ENCODE results near the gene LENG8. TPM values are rescaled to one million over a fixed set of nuclear protein-coding genes. Genes with fewer than 3 reads are reported as not detected.
"Not testable (repeated sequence)": the region's sequence is repeated elsewhere in the genome, so short reads cannot be mapped to it uniquely, and the experiment has no call there.

The LENG8 gene
- total RNA-seq, 3 donors from 2014 or later: 157 to 214 (median 199) TPM

- DNase-seq (peak in 1 of 3 donors; percentile 32), ATAC-seq (no peak)
- intact Hi-C loops (cut with DNase I, micrococcal nuclease): no loop called here
- Histone ChIP-seq H3K4me3 (no peak overlapping the region), H3K4me1 (ENCODE audit: low read depth) (no peaks in the 10 kb centered on the region), H3K9me3 (no peaks in the 10 kb centered on the region), H3K36me3 (ENCODE audit: low read depth) (no peaks in the 10 kb centered on the region)
- TF ChIP-seq CTCF (IDR thresholded peaks at IDR 0.05): no peak
Measured at GRCh38 chr19:54436628-54437252, 12.3 kb upstream of the LENG8 start.

- no peaks in the 10 kb centered on the region for H3K4me1 ChIP-seq (ENCODE audit: low read depth)
- peak; percentile 75 for ATAC-seq
- no peak overlapping the region for H3K4me3 ChIP-seq
- no peaks in the 10 kb centered on the region for H3K36me3 ChIP-seq (ENCODE audit: low read depth)
- H3K9me3 ChIP-seq: no peaks in the 10 kb centered on the region
- intact Hi-C loops (cut with DNase I, micrococcal nuclease): no loop called here
- DNase-seq: peak in 2 of 3 donors; percentile 36 to 59
- no peak for TF ChIP-seq CTCF (IDR thresholded peaks at IDR 0.05)
Measured at GRCh38 chr19:54439174-54439851, 9.7 kb upstream of the LENG8 start.

- TF ChIP-seq CTCF (IDR thresholded peaks at IDR 0.05): no peak
- Histone ChIP-seq H3K9me3 (no peaks in the 10 kb centered on the region), H3K36me3 (ENCODE audit: low read depth) (no peaks in the 10 kb centered on the region), H3K4me1 (ENCODE audit: low read depth) (peaks cover 6% of the 10 kb centered on the region), H3K4me3 (no peak overlapping the region)
- ATAC-seq (no peak), DNase-seq (no peak)
- intact Hi-C loops (cut with DNase I, micrococcal nuclease): no loop called here
Measured at GRCh38 chr19:54440641-54441040, 8.4 kb upstream of the LENG8 start.

- ATAC-seq: peak; percentile 56
- Histone ChIP-seq H3K9me3 (no peaks in the 10 kb centered on the region), H3K4me1 (ENCODE audit: low read depth) (peaks cover 14% of the 10 kb centered on the region), H3K4me3 (no peak overlapping the region), H3K36me3 (ENCODE audit: low read depth) (no peaks in the 10 kb centered on the region)
- TF ChIP-seq CTCF (IDR thresholded peaks at IDR 0.05): no peak
- intact Hi-C loops (cut with DNase I, micrococcal nuclease): no loop called here
- DNase-seq: peak; percentile 63 to 85 (median 73)
Measured at GRCh38 chr19:54444737-54445136, 4.3 kb upstream of the LENG8 start.

GRCh38 chr19:54446349-54446748, 2.6 kb upstream of the LENG8 start:
- H3K4me1 ChIP-seq (ENCODE audit: low read depth): peaks cover 27% of the 10 kb centered on the region
- intact Hi-C loops (cut with DNase I, micrococcal nuclease): not testable (repeated sequence)
- DNase-seq: peak in 1 of 3 donors; percentile 47

GRCh38 chr19:54448040-54448773, 792 bp upstream of the LENG8 start:
- Histone ChIP-seq H3K4me3 (peak overlapping the region; percentile 79), H3K36me3 (ENCODE audit: low read depth) (no peaks in the 10 kb centered on the region), H3K9me3 (no peaks in the 10 kb centered on the region), H3K4me1 (ENCODE audit: low read depth) (peaks cover 30% of the 10 kb centered on the region)
- TF ChIP-seq CTCF (IDR thresholded peaks at IDR 0.05): no peak
- intact Hi-C loops (cut with DNase I, micrococcal nuclease): no loop called here
- peak; percentile 26 for ATAC-seq
- peak; percentile 68 to 77 (median 70) for DNase-seq

More at GRCh38 chr19:54446349-54446748, 2.6 kb upstream of the LENG8 start:
- H3K36me3 ChIP-seq (ENCODE audit: low read depth); H3K4me3 ChIP-seq; H3K9me3 ChIP-seq; ATAC-seq: not testable (repeated sequence)
